Upper lobe of left lung (tissue), 4 donors: ENCODE results near the gene ERF.

Experiments used
- POLR2A ChIP-seq, 4 donors: fragments of 450-650 bp; IDR thresholded peaks; one replicate each; pipeline ENCODE4 v1.5.1; 2016 to 2017; ENCODE audit warnings: antibody characterized with exemption in 4 of 4, mild to moderate bottlenecking in 2 of 4
- POLR2AphosphoS5 ChIP-seq, 2 donors: sonication (generic); formaldehyde crosslinking; IDR thresholded peaks; one replicate each; pipeline ENCODE4 v1.5.1; 2017; ENCODE audit warnings: antibody characterized with exemption in 2 of 2
- TF ChIP-seq, protein P1 (sequence below), 6 experiments: fragments of 450-650 bp in 4 of 6; fragments of 200-600 bp in 2 of 6; sonication (generic) in 2 of 6; IDR thresholded peaks; one replicate each; pipeline ENCODE4 v1.5.1; 2016 to 2019; ENCODE audit warnings: antibody characterized with exemption in 6 of 6

DNA sequence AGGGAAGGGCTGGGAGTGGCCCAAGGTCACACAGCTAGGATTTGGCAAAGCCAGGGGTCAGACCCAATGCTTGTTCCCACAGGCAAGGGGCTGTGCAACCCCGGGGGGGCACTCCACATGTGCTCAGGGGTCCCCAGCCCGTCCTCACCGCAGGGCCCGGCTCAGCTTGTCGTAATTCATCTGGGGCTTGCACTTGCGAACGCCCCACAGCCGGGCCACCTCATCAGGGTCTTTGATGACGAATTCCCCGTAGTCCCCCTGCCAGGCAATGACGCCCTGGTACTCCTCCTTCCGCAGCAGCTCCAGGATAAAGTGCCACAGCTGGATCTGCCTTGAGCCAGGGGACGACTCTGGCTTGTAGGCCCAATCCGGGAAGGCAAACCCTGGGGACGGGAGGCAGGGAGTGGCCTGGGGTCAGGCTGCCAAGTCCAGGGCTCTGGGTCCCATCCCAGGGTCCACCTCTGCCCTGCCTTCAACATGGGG lies 4.7 kb downstream of the ERF start:
- TF ChIP-seq POLR2A (IDR thresholded peaks at IDR 0.05) = no peak
- TF ChIP-seq, protein P1, sequence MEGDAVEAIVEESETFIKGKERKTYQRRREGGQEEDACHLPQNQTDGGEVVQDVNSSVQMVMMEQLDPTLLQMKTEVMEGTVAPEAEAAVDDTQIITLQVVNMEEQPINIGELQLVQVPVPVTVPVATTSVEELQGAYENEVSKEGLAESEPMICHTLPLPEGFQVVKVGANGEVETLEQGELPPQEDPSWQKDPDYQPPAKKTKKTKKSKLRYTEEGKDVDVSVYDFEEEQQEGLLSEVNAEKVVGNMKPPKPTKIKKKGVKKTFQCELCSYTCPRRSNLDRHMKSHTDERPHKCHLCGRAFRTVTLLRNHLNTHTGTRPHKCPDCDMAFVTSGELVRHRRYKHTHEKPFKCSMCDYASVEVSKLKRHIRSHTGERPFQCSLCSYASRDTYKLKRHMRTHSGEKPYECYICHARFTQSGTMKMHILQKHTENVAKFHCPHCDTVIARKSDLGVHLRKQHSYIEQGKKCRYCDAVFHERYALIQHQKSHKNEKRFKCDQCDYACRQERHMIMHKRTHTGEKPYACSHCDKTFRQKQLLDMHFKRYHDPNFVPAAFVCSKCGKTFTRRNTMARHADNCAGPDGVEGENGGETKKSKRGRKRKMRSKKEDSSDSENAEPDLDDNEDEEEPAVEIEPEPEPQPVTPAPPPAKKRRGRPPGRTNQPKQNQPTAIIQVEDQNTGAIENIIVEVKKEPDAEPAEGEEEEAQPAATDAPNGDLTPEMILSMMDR (IDR thresholded peaks at IDR 0.05) = no peak
- TF ChIP-seq POLR2AphosphoS5 (IDR thresholded peaks at IDR 0.05) = peak in 1 of 2 donors; percentile 48
